GM12864 (cell line): ENCODE results near the gene TPR.

Experiments
- DNase-seq: peaks from one replicate; pipeline ENCODE4 v3.0.0-alpha.2; 2011; ENCODE audit warnings: low read depth
- H3K4me3 ChIP-seq: 2 replicates; pipeline ENCODE4 v1.5.1; 2011; ENCODE audit warnings: mild to moderate bottlenecking, low read depth, low read length, control low read depth
- CTCF ChIP-seq: IDR thresholded peaks from 2 replicates; pipeline ENCODE4 v1.5.1; 2011; ENCODE audit warnings: low read depth, mild to moderate bottlenecking, moderate library complexity, low read length, control low read depth, inconsistent platforms; ENCODE audit errors: missing control alignments

Gene TPR

GRCh38 chr1:186326009-186326408 is 49.0 kb downstream of the TPR start:
- no peak for DNase-seq
- H3K4me3 ChIP-seq: no peak overlapping the region
- no peak for TF ChIP-seq CTCF

GRCh38 chr1:186325239-186325638 is 49.8 kb downstream of the TPR start:
- no peak for DNase-seq
- H3K4me3 ChIP-seq: no peak overlapping the region
- TF ChIP-seq CTCF: peak; percentile 40

GRCh38 chr1:186323865-186324264 is 51.2 kb downstream of the TPR start:
- no peak overlapping the region for H3K4me3 ChIP-seq
- no peak for TF ChIP-seq CTCF
- no peak for DNase-seq

- DNase-seq: no peak
- no peak overlapping the region for H3K4me3 ChIP-seq
- no peak for TF ChIP-seq CTCF
These were observed 59.5 kb downstream of the TPR start for GRCh38 chr1:186315570-186315969.

GRCh38 chr1:186311375-186312051 is 63.5 kb downstream of the TPR start:
- no peak overlapping the region for H3K4me3 ChIP-seq
- no peak for TF ChIP-seq CTCF
- DNase-seq: no peak

GRCh38 chr1:186310307-186310706 is 64.7 kb downstream of the TPR start:
- no peak for DNase-seq
- no peak for TF ChIP-seq CTCF
- H3K4me3 ChIP-seq: no peak overlapping the region

- no peak overlapping the region for H3K4me3 ChIP-seq
- TF ChIP-seq CTCF: no peak
- DNase-seq: no peak
These were observed 66.6 kb downstream of the TPR start for GRCh38 chr1:186308264-186309060.
